B cell (primary cell): ENCODE data around the gene GPM6B. TPM values are rescaled to one million over a fixed set of nuclear protein-coding genes. Genes with fewer than 3 reads are reported as not detected.

ENCODE experiments used
- ATAC-seq: fragments of 200-7000 bp; cut with Tn5 transposase; one replicate; pipeline ENCODE4 v1.10.0; 2021; ENCODE audit warnings: low read depth, mild to moderate bottlenecking, moderate number of reproducible peaks, moderate library complexity
- CTCF ChIA-PET: fragments of 350-600 bp; sonication (Branson Sonifier 250); formaldehyde crosslinking; loops from one replicate; lab custom pipeline; 2021; ENCODE audit warnings: antibody characterized with exemption, inconsistent platforms; lab: Charles Lee
- POLR2A ChIA-PET: fragments of 350-600 bp; sonication (Branson Sonifier 250); formaldehyde crosslinking; loops from one replicate; lab custom pipeline; 2021; ENCODE audit warnings: antibody characterized with exemption; lab: Charles Lee
- DNase-seq: peaks from one replicate; pipeline ENCODE4 v3.0.0; 2013
- H2AFZ ChIP-seq: 2 replicates; pipeline ENCODE4 v1.6.1; 2012; ENCODE audit warnings: mild to moderate bottlenecking, low read depth, low read length; ENCODE audit not compliant: insufficient read depth, poor library complexity, severe bottlenecking
- H3K27ac ChIP-seq, 2 donors: 1 replicate in 1 of 2; 2 replicates in 1 of 2; pipeline ENCODE4 v1.5.1; 2012 to 2013; ENCODE audit warnings: low read length in 2 of 2, mild to moderate bottlenecking in 2 of 2, moderate library complexity in 1 of 2
- H3K27me3 ChIP-seq, 4 experiments: fragments of 200-600 bp in 1 of 4; sonication (generic) in 1 of 4; replicated peaks in 1 of 4; 1 replicate in 2 of 4; 2 replicates in 2 of 4; pipeline versions ENCODE4 v1.6.1 to v1.7.0; 2013 to 2016; ENCODE audit warnings: low read length in 3 of 4, mild to moderate bottlenecking in 2 of 4, mixed read lengths in 1 of 4, moderate library complexity in 1 of 4; ENCODE audit not compliant: insufficient read depth in 4 of 4, control insufficient read depth in 3 of 4; ENCODE audit errors: control extremely low read depth in 1 of 4
- H3K36me3 ChIP-seq, 2 experiments: replicated peaks in 1 of 2; 1 replicate in 1 of 2; 2 replicates in 1 of 2; pipeline versions ENCODE4 v1.6.1 to v1.7.1; 2013; ENCODE audit warnings: low read length in 1 of 2; ENCODE audit not compliant: insufficient read depth in 2 of 2, control insufficient read depth in 1 of 2; ENCODE audit errors: control extremely low read depth in 1 of 2, extremely low read depth in 1 of 2
- H3K4me1 ChIP-seq, 2 donors: fragments of 200-600 bp in 1 of 2; sonication (generic) in 1 of 2; 1 replicate in 1 of 2; 2 replicates in 1 of 2; pipeline versions ENCODE4 v1.5.1 to v1.6.1; 2013 to 2017; ENCODE audit warnings: low read length in 2 of 2; ENCODE audit not compliant: control insufficient read depth in 2 of 2, insufficient read depth in 2 of 2
- H3K4me2 ChIP-seq: replicated peaks from 2 replicates; pipeline ENCODE3; 2012; ENCODE audit warnings: mild to moderate bottlenecking, low read depth, low read length; ENCODE audit not compliant: poor library complexity, severe bottlenecking
- H3K4me3 ChIP-seq, 5 experiments: fragments of 200-600 bp in 1 of 5; sonication (generic) in 1 of 5; 1 replicate in 3 of 5; 2 replicates in 2 of 5; pipeline versions ENCODE4 v1.5.1 to v1.7.0; 2011 to 2016; ENCODE audit warnings: low read length in 4 of 5, mild to moderate bottlenecking in 4 of 5, low read depth in 2 of 5, control low read depth in 1 of 5, moderate library complexity in 1 of 5; ENCODE audit not compliant: insufficient read depth in 1 of 5; ENCODE audit errors: control extremely low read depth in 1 of 5, extremely low read depth in 1 of 5
- H3K79me2 ChIP-seq: fragments of 200-600 bp; sonication (generic); one replicate; pipeline ENCODE4 v1.6.0; 2016; ENCODE audit warnings: low read length; ENCODE audit not compliant: control insufficient read depth, insufficient read depth
- H3K9ac ChIP-seq: fragments of 200-600 bp; sonication (generic); 2 replicates; pipeline ENCODE4 v1.6.1; 2017; ENCODE audit warnings: mild to moderate bottlenecking, low read length, moderate library complexity
- H3K9me3 ChIP-seq, 3 donors: one replicate each; pipeline versions ENCODE4 v1.6.1 to v1.7.1; 2013; ENCODE audit warnings: low read length in 2 of 3; ENCODE audit not compliant: control insufficient read depth in 2 of 3, insufficient read depth in 1 of 3; ENCODE audit errors: control extremely low read depth in 1 of 3
- H4K20me1 ChIP-seq: 2 replicates; pipeline ENCODE4 v1.6.0; 2012; ENCODE audit warnings: mild to moderate bottlenecking, low read length; ENCODE audit not compliant: insufficient read depth, control insufficient read depth, poor library complexity, severe bottlenecking
- H3K27ac Mint-ChIP-seq: one replicate; pipeline ENCODE4 v1.8.0; 2021; ENCODE audit warnings: mixed read lengths
- H3K27me3 Mint-ChIP-seq: one replicate; pipeline ENCODE4 v1.8.0; 2021; ENCODE audit warnings: mixed read lengths
- H3K4me1 Mint-ChIP-seq: one replicate; pipeline ENCODE4 v1.8.0; 2021; ENCODE audit warnings: mixed read lengths
- H3K4me3 Mint-ChIP-seq: one replicate; pipeline ENCODE4 v1.8.0; 2021; ENCODE audit warnings: mixed read lengths
- H3K9me3 Mint-ChIP-seq: one replicate; pipeline ENCODE4 v1.8.0; 2022; ENCODE audit warnings: mixed read lengths; ENCODE audit not compliant: insufficient read depth
- EZH2 ChIP-seq: IDR thresholded peaks from 2 replicates; pipeline ENCODE4 v1.6.1; 2012; ENCODE audit warnings: borderline replicate concordance, low read depth, mild to moderate bottlenecking, moderate library complexity, low read length; ENCODE audit not compliant: insufficient read depth, poor library complexity, severe bottlenecking
- WGBS: methylation state at CpG from one replicate; pipeline ENCODE4 v1.1.5; 2013; ENCODE audit warnings: missing lambda C conversion rate; ENCODE audit not compliant: insufficient coverage; 5-methylcytosine and 5-hydroxymethylcytosine counted together
- intact Hi-C: fragments of 100-400 bp; cut with micrococcal nuclease; formaldehyde crosslinking; loops from one replicate; pipeline ENCODE4 v1.10.0; 2022
- polyA plus RNA-seq: library from polyadenylated mRNA; depleted of rRNA; stranded (reverse); fragments of >200 nt; gene quantifications from 2 replicates; pipeline ENCODE4 v1.2.3, GENCODE V29; 2012
- total RNA-seq, 2 donors: library from RNA; stranded (reverse); fragments of 120-200 nt in 1 of 2; gene quantifications; 1 replicate in 1 of 2; 2 replicates in 1 of 2; pipeline versions ENCODE4 v1.2.3 to v1.2.4, GENCODE V29; 2013 to 2022
- TF ChIP-seq, protein P1 (sequence below): fragments of 200-600 bp; IDR thresholded peaks from one replicate; pipeline ENCODE4 v1.8.0; 2022; ENCODE audit warnings: antibody characterized with exemption, mild to moderate bottlenecking

The GPM6B gene
- total and polyA plus RNA-seq, 2 donors (not counting 1 experiment from before 2014, with no cell fraction given) = not detected

DNA sequence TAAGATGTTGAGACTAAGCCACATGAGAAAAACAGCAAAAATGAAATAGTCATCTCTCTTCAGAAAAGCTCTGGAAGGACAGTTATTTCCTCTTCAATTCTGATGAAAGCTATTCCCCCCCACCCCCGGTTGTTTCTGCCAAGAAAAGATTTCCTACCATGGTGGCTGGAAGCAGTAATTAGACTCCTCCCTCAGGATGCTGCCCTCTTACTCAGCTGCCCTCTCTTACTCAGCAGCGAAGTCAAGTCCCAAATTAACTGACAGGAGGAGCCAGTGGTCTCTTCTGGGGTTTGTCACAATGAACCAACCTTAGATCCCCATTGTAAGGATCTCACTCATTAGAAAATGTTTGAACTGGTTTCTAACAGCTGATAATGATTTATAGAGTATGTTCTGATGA lies 38.0 kb downstream of the GPM6B start:
- no peak for TF ChIP-seq EZH2
- TF ChIP-seq, protein P1, sequence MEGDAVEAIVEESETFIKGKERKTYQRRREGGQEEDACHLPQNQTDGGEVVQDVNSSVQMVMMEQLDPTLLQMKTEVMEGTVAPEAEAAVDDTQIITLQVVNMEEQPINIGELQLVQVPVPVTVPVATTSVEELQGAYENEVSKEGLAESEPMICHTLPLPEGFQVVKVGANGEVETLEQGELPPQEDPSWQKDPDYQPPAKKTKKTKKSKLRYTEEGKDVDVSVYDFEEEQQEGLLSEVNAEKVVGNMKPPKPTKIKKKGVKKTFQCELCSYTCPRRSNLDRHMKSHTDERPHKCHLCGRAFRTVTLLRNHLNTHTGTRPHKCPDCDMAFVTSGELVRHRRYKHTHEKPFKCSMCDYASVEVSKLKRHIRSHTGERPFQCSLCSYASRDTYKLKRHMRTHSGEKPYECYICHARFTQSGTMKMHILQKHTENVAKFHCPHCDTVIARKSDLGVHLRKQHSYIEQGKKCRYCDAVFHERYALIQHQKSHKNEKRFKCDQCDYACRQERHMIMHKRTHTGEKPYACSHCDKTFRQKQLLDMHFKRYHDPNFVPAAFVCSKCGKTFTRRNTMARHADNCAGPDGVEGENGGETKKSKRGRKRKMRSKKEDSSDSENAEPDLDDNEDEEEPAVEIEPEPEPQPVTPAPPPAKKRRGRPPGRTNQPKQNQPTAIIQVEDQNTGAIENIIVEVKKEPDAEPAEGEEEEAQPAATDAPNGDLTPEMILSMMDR = no peak
- Mint-ChIP-seq H3K27me3 (no peaks in the 10 kb centered on the region), H3K27ac (no peak overlapping the region), H3K4me3 (no peak overlapping the region), H3K9me3 (no peaks in the 10 kb centered on the region), H3K4me1 (no peaks in the 10 kb centered on the region)
- H3K4me1 ChIP-seq = no peaks in the 10 kb centered on the region
- H2AFZ ChIP-seq = no peak overlapping the region
- no peaks in the 10 kb centered on the region for H4K20me1 ChIP-seq
- no peaks in the 10 kb centered on the region for H3K79me2 ChIP-seq
- intact Hi-C loops = no loop called here
- 20% methylated on average over 1 of the region's 2 CpGs for WGBS
- CTCF ChIA-PET = no interaction called here
- peaks cover 0 to 15% of the 10 kb centered on the region in 2 experiments for H3K36me3 ChIP-seq
- H3K27ac ChIP-seq = no peak overlapping the region
- ATAC-seq (no peak), DNase-seq (no peak)
- H3K4me2 ChIP-seq = no peak overlapping the region
- POLR2A ChIA-PET = no interaction called here
- no peaks in the 10 kb centered on the region for H3K27me3 ChIP-seq
- no peaks in the 10 kb centered on the region for H3K9me3 ChIP-seq
- H3K4me3 ChIP-seq = no peak overlapping the region
- H3K9ac ChIP-seq = no peak overlapping the region

DNA sequence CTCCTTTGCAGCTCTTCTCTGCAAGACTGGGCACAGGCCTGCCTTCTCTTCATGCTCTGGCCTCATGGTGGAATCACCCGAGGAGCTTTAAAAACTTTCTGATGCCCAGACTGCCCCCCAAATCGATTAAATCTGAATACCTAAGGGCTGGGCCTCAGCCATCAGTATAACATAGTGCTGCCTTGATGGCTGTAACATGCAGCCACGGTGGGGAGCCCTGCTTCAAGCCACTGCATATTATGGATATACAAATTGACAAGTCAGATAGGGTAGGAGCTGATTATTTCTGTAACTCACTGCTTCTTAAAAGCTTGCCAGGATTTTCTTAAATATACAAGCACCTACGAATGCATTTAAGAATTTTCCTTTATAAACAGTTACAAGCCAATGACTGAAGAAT lies 40.5 kb downstream of the GPM6B start:
- Histone ChIP-seq H3K79me2 (no peaks in the 10 kb centered on the region), H3K36me3 (peaks cover 0 to 18% of the 10 kb centered on the region in 2 experiments), H3K27ac (no peak overlapping the region), H3K27me3 (no peaks in the 10 kb centered on the region), H3K4me2 (no peak overlapping the region), H4K20me1 (no peaks in the 10 kb centered on the region), H3K4me3 (no peak overlapping the region), H3K4me1 (no peaks in the 10 kb centered on the region), H2AFZ (no peak overlapping the region), H3K9ac (no peak overlapping the region), H3K9me3 (no peaks in the 10 kb centered on the region)
- 100% methylated on average over 2 of the region's 4 CpGs for WGBS
- H3K9me3 Mint-ChIP-seq = no peaks in the 10 kb centered on the region
- no peaks in the 10 kb centered on the region for H3K27me3 Mint-ChIP-seq
- POLR2A ChIA-PET = no interaction called here
- no peak overlapping the region for H3K27ac Mint-ChIP-seq
- CTCF ChIA-PET = no interaction called here
- no peaks in the 10 kb centered on the region for H3K4me1 Mint-ChIP-seq
- DNase-seq (no peak), ATAC-seq (no peak)
- TF ChIP-seq EZH2 = no peak
- TF ChIP-seq, protein P1 = no peak
- no peak overlapping the region for H3K4me3 Mint-ChIP-seq
- intact Hi-C loops = no loop called here
